ENCODE measurements around the gene LDLR.
"Not testable (repeated sequence)": the region's sequence is repeated elsewhere in the genome, so short reads cannot be mapped to it uniquely, and the experiment has no call there.

The LDLR gene

GRCh38 chr19:11137542-11138384 lies 48.5 kb downstream of the LDLR start:
- FAIRE-seq (no peak), DNase-seq (ENCODE audit: insufficient read length, low spot score) (peak; percentile 70)

GRCh38 chr19:11138601-11139300 lies 49.5 kb downstream of the LDLR start:
- no peak for DNase-seq (ENCODE audit: insufficient read length, low spot score)

GRCh38 chr19:11140023-11140538 lies 50.8 kb downstream of the LDLR start:
- not testable (repeated sequence) for DNase-seq (ENCODE audit: insufficient read length, low spot score); FAIRE-seq

More at GRCh38 chr19:11138601-11139300, 49.5 kb downstream of the LDLR start:
- FAIRE-seq: no peak

DNA sequence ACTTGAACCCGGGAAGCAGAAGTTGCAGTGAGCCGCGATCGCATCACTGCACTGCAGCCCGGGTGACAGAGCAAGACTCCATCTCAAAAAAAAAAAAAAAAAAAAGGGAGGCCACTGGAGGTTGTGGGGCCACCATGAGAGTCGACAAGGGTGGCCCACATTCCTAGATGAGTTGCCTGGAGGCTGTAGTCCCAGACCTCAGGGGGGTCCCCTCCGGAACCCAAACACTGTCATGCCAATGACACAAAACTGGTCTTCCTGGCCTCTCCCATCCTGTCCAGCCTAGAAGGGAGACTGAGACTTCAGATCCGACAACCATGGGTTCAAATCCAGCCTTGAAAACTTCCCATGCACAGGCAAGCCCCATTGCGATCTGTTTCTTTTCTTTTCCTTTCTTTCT lies 51.6 kb downstream of the LDLR start:
- DNase-seq (ENCODE audit: insufficient read length, low spot score) (no peak), FAIRE-seq (no peak)

GRCh38 chr19:11141937-11142527 lies 52.8 kb downstream of the LDLR start:
- FAIRE-seq: no peak
- DNase-seq (ENCODE audit: insufficient read length, low spot score): no peak

DNA sequence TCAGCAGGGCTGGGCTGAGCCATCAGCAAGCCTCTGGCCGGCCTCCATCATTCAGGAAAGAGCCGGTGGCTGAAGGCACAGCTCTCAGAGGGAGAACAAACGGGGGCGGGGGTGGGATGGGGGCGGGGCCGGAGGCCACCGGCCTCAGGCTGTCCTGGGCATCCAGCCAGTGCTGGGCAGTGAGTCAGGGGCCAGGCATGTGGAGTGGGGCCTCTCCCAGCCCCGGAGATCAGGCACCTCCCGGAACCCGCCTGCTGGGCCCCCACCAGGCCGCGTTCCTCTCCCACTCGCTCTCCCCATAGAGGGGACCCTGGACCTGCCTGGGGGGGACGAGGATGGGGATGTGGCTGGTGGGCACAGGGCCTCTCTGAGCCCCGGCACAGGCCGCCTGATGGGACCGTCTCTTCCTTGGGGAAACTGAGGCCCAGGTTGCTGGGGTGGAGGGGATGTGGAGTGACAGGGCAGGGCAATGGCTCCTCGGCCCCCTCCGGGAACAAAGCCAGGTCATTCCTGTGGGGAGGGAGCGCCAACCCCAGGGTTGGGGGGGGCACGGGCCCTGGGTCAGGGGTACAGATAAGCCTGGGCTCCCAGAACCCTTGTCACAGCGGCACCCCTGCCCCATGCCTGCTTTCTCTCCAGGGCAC lies 53.4 kb downstream of the LDLR start:
- FAIRE-seq (no peak), DNase-seq (ENCODE audit: insufficient read length, low spot score) (no peak)

- DNase-seq (ENCODE audit: insufficient read length, low spot score) (no peak), FAIRE-seq (no peak)
Observed at GRCh38 chr19:11145536-11145924, 56.3 kb downstream of the LDLR start.

DNA sequence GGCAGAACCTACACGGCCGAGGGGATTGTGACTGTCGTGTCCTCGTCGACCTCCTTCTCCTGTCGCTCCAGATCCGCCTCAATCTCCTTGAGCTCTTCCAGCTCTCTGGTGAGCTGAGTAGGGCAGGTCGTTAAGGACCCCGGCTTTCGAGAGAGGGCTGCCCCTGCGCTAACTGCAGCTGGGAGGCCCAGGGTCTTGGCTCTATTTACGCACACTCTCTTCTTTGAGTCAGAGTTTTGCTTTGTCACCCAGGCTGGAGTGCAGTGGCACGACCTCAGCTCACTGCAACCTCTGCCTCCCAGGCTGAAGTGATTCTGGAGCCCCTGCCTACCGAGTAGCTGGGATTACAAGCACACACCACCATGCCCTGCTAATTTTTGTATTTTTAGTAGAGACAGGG lies 58.7 kb downstream of the LDLR start:
- no peak for DNase-seq (ENCODE audit: insufficient read length, low spot score)
- FAIRE-seq: no peak

- no peak for FAIRE-seq
- no peak for DNase-seq (ENCODE audit: insufficient read length, low spot score)
Observed at GRCh38 chr19:11151181-11151580, 61.9 kb downstream of the LDLR start.

- FAIRE-seq (no peak), DNase-seq (ENCODE audit: insufficient read length, low spot score) (no peak)
Observed at GRCh38 chr19:11152318-11153062, 63.2 kb downstream of the LDLR start.

- no peak for FAIRE-seq
- DNase-seq (ENCODE audit: insufficient read length, low spot score): no peak
Observed at GRCh38 chr19:11154683-11155047, 65.4 kb downstream of the LDLR start.

DNA sequence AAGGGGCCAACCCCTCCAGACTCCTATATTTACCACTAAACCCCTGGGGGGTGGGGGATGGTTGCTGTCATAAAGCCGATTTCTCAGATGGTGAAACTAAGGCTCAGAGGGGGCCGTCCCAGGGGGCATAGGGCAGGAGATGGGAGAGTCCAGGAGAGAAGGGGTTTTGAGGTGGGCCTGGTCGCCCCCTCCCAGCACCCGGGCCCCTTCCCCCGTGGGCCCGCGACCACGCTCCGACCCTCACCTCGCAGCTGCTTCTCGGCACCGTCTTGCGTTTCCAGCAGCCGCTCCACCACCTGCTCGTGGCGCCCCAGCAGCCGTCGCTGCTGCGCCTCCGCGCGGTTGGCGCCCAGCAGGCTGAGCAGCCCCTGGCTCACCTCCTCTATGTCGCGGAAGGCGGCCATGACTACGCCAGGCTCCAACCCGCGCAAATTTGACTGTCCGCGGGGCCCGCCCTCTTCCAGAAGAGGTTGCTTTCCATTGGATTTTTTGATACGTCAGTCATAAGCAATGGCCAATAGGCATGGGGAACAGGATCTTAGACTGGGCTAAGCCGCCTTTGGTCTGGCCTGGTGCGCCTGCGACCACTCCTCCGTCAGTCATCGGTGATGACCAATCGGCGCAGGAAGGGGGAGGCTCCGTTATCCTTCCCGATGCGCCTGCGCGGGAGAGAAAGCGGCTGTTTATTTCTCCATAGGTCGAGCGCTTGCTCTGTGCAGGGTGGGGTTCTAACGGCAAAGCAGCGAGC lies 66.3 kb downstream of the LDLR start, which contains the start of gene SPC24:
TSS of gene SPC24 (minus strand) at position 410 of the 748 bp plus-strand sequence. CDS start at position 404, 6 bp downstream.
- DNase-seq (ENCODE audit: insufficient read length, low spot score): peak; percentile 99
- peak; percentile 99 for FAIRE-seq

DNA sequence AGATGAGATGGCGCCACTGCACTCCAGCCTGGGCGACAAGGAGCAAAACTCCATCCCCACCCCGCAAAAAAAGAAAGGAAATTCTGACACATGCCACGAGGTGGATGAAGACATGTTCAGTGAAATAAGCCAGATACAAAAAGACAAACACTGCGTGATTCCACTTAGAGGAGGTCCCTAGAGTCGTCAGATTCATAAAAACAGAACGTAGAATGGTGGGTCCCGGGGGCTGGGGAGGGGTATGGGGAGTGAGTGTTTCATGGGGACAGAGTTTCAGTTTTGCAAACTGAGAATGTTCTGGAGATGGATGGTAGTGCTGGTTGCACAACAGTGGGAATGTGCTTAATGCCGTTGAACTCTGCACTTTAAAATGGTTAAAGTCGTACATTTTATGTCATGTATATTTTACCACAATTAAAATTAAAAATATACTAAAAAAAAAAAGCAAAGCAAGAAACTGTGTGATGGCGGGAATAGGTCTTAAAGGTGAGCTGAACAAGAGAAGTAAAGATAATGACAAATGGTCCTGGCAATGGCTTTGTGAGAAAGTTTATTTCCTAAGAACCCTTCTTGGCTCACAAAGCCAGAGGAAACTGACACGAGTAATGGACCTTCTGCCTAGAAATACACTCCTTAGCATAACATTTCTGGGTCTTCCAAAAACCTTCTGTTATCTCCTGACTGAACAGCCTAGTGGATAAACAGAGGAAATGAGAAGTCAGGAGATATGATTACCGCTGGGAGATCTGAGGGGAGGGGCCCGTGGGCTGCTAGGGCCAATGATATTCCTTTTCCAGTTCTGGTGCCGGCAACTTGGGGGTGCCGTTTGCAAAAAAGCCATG lies 70.6 kb downstream of the LDLR start:
- FAIRE-seq: no peak
- no peak for DNase-seq (ENCODE audit: insufficient read length, low spot score)

GRCh38 chr19:11160440-11160768 lies 71.1 kb downstream of the LDLR start:
- not testable (repeated sequence) for DNase-seq (ENCODE audit: insufficient read length, low spot score); FAIRE-seq

GRCh38 chr19:11164296-11164695 lies 75.0 kb downstream of the LDLR start:
- FAIRE-seq: no peak

GRCh38 chr19:11164879-11165406 lies 75.7 kb downstream of the LDLR start:
- FAIRE-seq (no peak), DNase-seq (ENCODE audit: insufficient read length, low spot score) (no peak)

More at GRCh38 chr19:11164296-11164695, 75.0 kb downstream of the LDLR start:
- DNase-seq (ENCODE audit: insufficient read length, low spot score): no peak

- no peak for FAIRE-seq
- no peak for DNase-seq (ENCODE audit: insufficient read length, low spot score)
Observed at GRCh38 chr19:11165486-11166030, 76.3 kb downstream of the LDLR start.
